Neural progenitor cell (in vitro differentiated cells): ENCODE measurements around the gene LRRC56. TPM values are rescaled to one million over a fixed set of nuclear protein-coding genes. Genes with fewer than 3 reads are reported as not detected.

ENCODE experiments used
- DNase-seq: peaks from one replicate; pipeline ENCODE4 v3.0.0-alpha.2; 2016; ENCODE audit warnings: low spot score
- H2AFZ ChIP-seq: fragments of 200-600 bp; sonication (generic); replicated peaks from 2 replicates; pipeline ENCODE4 v1.6.1; 2016; ENCODE audit warnings: antibody characterized with exemption
- H3F3A ChIP-seq: fragments of 200-600 bp; sonication (generic); 2 replicates; pipeline ENCODE4 v1.6.1; 2016; ENCODE audit warnings: antibody characterized with exemption, low read depth
- H3K27ac ChIP-seq: fragments of 200-600 bp; sonication (generic); 2 replicates; pipeline ENCODE4 v1.5.1; 2016; ENCODE audit warnings: mild to moderate bottlenecking
- H3K27me3 ChIP-seq: fragments of 200-600 bp; sonication (generic); 2 replicates; pipeline ENCODE4 v1.6.1; 2016; ENCODE audit warnings: mild to moderate bottlenecking, moderate library complexity
- H3K36me3 ChIP-seq: fragments of 200-600 bp; sonication (generic); 2 replicates; pipeline ENCODE4 v1.5.1; 2016
- H3K4me1 ChIP-seq: fragments of 200-600 bp; sonication (generic); 2 replicates; pipeline ENCODE4 v1.6.1; 2016; ENCODE audit warnings: mixed run types
- H3K4me2 ChIP-seq: fragments of 200-600 bp; sonication (generic); 2 replicates; pipeline ENCODE4 v1.6.1; 2016
- H3K4me3 ChIP-seq: fragments of 200-600 bp; sonication (generic); 2 replicates; pipeline ENCODE4 v1.5.1; 2016
- H3K79me2 ChIP-seq: fragments of 200-600 bp; sonication (generic); 2 replicates; pipeline ENCODE4 v1.6.1; 2016; ENCODE audit warnings: low read depth
- H3K9ac ChIP-seq: fragments of 200-600 bp; sonication (generic); 2 replicates; pipeline ENCODE4 v1.6.1; 2016
- H3K9me3 ChIP-seq: fragments of 200-600 bp; sonication (generic); 2 replicates; pipeline ENCODE4 v1.5.1; 2016; ENCODE audit warnings: low read depth
- H4K20me1 ChIP-seq: fragments of 200-600 bp; sonication (generic); 2 replicates; pipeline ENCODE4 v1.6.1; 2016; ENCODE audit warnings: low read depth
- H3K27ac Mint-ChIP-seq: 3 replicates; pipeline ENCODE4 v1.8.0; 2021; ENCODE audit warnings: mixed read lengths
- H3K27me3 Mint-ChIP-seq: 2 replicates; pipeline ENCODE4 v1.8.0; 2022; ENCODE audit warnings: low read depth, mild to moderate bottlenecking, inconsistent platforms, moderate library complexity, mixed read lengths; ENCODE audit not compliant: insufficient read depth
- H3K36me3 Mint-ChIP-seq: 3 replicates; pipeline ENCODE4 v1.8.0; 2021; ENCODE audit warnings: mixed read lengths
- H3K4me1 Mint-ChIP-seq: 3 replicates; pipeline ENCODE4 v1.8.0; 2021; ENCODE audit warnings: mixed read lengths
- H3K4me3 Mint-ChIP-seq: 3 replicates; pipeline ENCODE4 v1.8.0; 2021; ENCODE audit warnings: mild to moderate bottlenecking, moderate library complexity, mixed read lengths
- H3K9me3 Mint-ChIP-seq: 3 replicates; pipeline ENCODE4 v1.8.0; 2020; ENCODE audit warnings: mixed read lengths
- CTCF ChIP-seq: fragments of 200-600 bp; sonication (generic); IDR thresholded peaks from 2 replicates; pipeline ENCODE4 v1.5.1; 2017; ENCODE audit warnings: antibody characterized with exemption, mild to moderate bottlenecking
- EZH2 ChIP-seq: fragments of 200-600 bp; sonication (generic); IDR thresholded peaks from 2 replicates; pipeline ENCODE4 v1.6.1; 2017; ENCODE audit warnings: antibody characterized with exemption, mild to moderate bottlenecking, moderate library complexity
- EZH2phosphoT487 ChIP-seq: fragments of 200-600 bp; sonication (generic); IDR thresholded peaks from 2 replicates; pipeline ENCODE4 v1.6.1; 2017; ENCODE audit warnings: antibody characterized with exemption
- total RNA-seq: library from RNA; depleted of rRNA; stranded (reverse); fragments of >200 nt; gene quantifications from 2 replicates; pipeline ENCODE4 v1.2.3, GENCODE V29; 2015; ENCODE audit warnings: low replicate concordance

LRRC56 gene
- total RNA-seq, 1 donor from 2014 or later: 0.45 TPM

GRCh38 chr11:526192-526591, 11.1 kb upstream of the LRRC56 start:
- Mint-ChIP-seq H3K27ac (no peak overlapping the region), H3K9me3 (no peaks in the 10 kb centered on the region), H3K4me1 (no peaks in the 10 kb centered on the region), H3K4me3 (no peak overlapping the region), H3K36me3 (peaks cover 4% of the 10 kb centered on the region), H3K27me3 (peaks cover 2% of the 10 kb centered on the region)
- Histone ChIP-seq H4K20me1 (no peaks in the 10 kb centered on the region), H2AFZ (no peak overlapping the region), H3K36me3 (no peaks in the 10 kb centered on the region), H3K27me3 (no peaks in the 10 kb centered on the region), H3K79me2 (no peaks in the 10 kb centered on the region), H3K4me1 (no peaks in the 10 kb centered on the region), H3K27ac (no peak overlapping the region), H3K9me3 (no peaks in the 10 kb centered on the region), H3K4me2 (no peak overlapping the region), H3F3A (no peaks in the 10 kb centered on the region), H3K9ac (no peak overlapping the region), H3K4me3 (no peak overlapping the region)
- no peak for DNase-seq
- TF ChIP-seq CTCF (no peak), EZH2phosphoT487 (no peak), EZH2 (no peak)

- Mint-ChIP-seq H3K27me3 (peaks cover 2% of the 10 kb centered on the region), H3K4me3 (no peak overlapping the region), H3K9me3 (no peaks in the 10 kb centered on the region), H3K27ac (no peak overlapping the region), H3K4me1 (no peaks in the 10 kb centered on the region), H3K36me3 (peaks cover 4% of the 10 kb centered on the region)
- H3K4me1 ChIP-seq: no peaks in the 10 kb centered on the region
- H3K4me3 ChIP-seq: no peak overlapping the region
- H3K79me2 ChIP-seq: no peaks in the 10 kb centered on the region
- H3K9me3 ChIP-seq: no peaks in the 10 kb centered on the region
- H3K27ac ChIP-seq: no peak overlapping the region
- H3F3A ChIP-seq: no peaks in the 10 kb centered on the region
- peaks cover 8% of the 10 kb centered on the region for H4K20me1 ChIP-seq
- H3K4me2 ChIP-seq: no peak overlapping the region
- no peak for DNase-seq
- H3K9ac ChIP-seq: no peak overlapping the region
- H2AFZ ChIP-seq: no peak overlapping the region
- H3K27me3 ChIP-seq: no peaks in the 10 kb centered on the region
- no peaks in the 10 kb centered on the region for H3K36me3 ChIP-seq
- TF ChIP-seq EZH2 (no peak), CTCF (no peak), EZH2phosphoT487 (no peak)
Measured at GRCh38 chr11:528166-528814, 9.0 kb upstream of the LRRC56 start.

GRCh38 chr11:528815-529727, 8.3 kb upstream of the LRRC56 start:
- peaks cover 2% of the 10 kb centered on the region for H3K27me3 Mint-ChIP-seq
- peaks cover 2% of the 10 kb centered on the region for H3K36me3 Mint-ChIP-seq
- Histone ChIP-seq H3F3A (no peaks in the 10 kb centered on the region), H3K9me3 (no peaks in the 10 kb centered on the region), H3K4me2 (no peak overlapping the region), H3K36me3 (no peaks in the 10 kb centered on the region), H3K27ac (no peak overlapping the region), H2AFZ (no peak overlapping the region), H3K4me1 (no peaks in the 10 kb centered on the region), H3K79me2 (peaks cover 4% of the 10 kb centered on the region), H3K27me3 (no peaks in the 10 kb centered on the region), H3K4me3 (no peak overlapping the region), H3K9ac (no peak overlapping the region), H4K20me1 (peaks cover 15% of the 10 kb centered on the region)
- DNase-seq: no peak
- TF ChIP-seq EZH2phosphoT487 (no peak), CTCF (no peak), EZH2 (no peak)
- no peak overlapping the region for H3K27ac Mint-ChIP-seq
- H3K4me1 Mint-ChIP-seq: no peaks in the 10 kb centered on the region
- H3K9me3 Mint-ChIP-seq: no peaks in the 10 kb centered on the region
- H3K4me3 Mint-ChIP-seq: no peak overlapping the region
